ENCODE data around the gene PTPRN2.
"Not testable (repeated sequence)": the region's sequence is repeated elsewhere in the genome, so short reads cannot be mapped to it uniquely, and the experiment has no call there.

PTPRN2 gene

GRCh38 chr7:158516524-158516923 is 71.1 kb downstream of the PTPRN2 start:
- no peak for DNase-seq (ENCODE audit: low spot score)

- no peak for DNase-seq (ENCODE audit: low spot score)
Measured at GRCh38 chr7:158512869-158513268, 74.8 kb downstream of the PTPRN2 start.

DNA sequence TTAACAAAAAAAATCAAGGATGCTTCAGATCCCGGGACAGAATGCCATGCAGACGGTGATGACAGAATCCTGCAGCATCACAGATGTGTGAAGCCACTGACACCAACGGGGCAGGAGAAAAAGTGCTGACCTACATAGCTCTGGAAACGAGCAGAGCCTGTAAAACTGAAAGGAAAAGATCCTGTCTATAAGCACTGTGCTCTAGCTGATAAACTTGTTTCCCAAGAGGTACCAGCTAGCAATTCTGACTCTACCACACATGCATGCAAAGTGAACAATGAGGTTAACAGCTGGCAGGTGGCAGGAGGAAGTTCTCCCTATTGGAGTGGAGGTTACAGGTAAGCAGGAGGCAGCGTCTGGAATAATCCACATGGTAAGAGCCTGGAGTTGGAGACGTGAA is 75.6 kb downstream of the PTPRN2 start:
- no peak for DNase-seq (ENCODE audit: low spot score)

- no peak for DNase-seq (ENCODE audit: low spot score)
Measured at GRCh38 chr7:158508802-158509385, 78.7 kb downstream of the PTPRN2 start.

GRCh38 chr7:158508321-158508720 is 79.3 kb downstream of the PTPRN2 start:
- DNase-seq (ENCODE audit: low spot score) = not testable (repeated sequence)

DNA sequence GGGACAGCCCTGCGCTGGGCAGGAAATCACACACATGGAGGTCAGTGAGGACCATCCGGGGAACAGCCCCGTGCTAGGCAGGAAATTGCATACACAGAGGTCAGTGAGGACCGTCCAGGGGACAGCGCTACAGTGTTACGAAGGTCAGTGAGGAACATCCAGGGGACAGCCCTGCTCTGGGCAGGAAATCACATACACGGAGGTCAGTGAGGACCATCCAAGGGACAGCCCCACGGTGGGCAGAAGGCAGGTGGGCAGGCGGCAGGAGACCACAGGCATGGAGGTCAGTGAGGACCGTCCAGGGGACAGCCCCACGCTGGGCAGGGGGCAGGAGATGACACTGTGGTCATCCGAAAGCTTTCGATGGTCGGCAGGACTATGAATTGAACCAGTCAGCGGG is 79.7 kb downstream of the PTPRN2 start:
- DNase-seq (ENCODE audit: low spot score) = no peak

DNA sequence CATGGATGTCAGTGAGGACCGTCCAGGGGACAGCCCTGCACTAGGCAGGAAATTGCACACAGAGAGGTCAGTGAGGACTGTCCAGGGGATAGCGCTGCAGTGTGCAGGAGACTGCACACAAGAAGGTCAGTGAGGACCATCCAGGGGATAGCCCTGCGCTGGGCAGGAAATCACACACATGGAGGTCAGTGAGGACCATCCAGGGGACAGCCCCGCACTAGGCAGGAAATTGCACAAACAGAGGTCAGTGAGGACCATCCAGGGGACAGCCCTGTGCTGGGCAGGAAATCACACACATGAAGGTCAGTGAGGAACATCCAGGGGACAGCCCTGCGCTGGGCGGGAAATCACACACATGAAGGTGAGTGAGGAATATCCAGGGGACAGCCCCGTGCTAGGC is 80.4 kb downstream of the PTPRN2 start:
- not testable (repeated sequence) for DNase-seq (ENCODE audit: low spot score)

DNA sequence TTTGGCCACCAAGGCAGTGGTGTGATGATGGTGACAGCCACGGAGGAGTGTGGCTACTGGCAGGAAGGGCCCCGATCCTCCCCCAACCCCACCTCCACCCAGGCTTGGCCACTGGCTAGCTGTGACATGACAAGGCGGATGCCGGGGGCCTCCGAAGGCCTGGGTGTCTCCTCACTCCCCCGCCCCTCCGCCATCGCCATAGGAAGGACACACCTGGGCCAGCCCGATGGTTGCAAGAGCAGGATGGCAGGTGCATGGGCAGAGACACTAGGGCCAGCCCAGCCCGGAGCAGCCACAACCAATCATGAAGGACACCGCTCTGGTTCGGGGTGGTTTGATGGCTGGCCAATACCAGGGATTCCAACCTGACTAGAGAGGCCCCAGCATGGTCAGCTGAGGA is 81.0 kb downstream of the PTPRN2 start:
- DNase-seq (ENCODE audit: low spot score) = no peak

DNA sequence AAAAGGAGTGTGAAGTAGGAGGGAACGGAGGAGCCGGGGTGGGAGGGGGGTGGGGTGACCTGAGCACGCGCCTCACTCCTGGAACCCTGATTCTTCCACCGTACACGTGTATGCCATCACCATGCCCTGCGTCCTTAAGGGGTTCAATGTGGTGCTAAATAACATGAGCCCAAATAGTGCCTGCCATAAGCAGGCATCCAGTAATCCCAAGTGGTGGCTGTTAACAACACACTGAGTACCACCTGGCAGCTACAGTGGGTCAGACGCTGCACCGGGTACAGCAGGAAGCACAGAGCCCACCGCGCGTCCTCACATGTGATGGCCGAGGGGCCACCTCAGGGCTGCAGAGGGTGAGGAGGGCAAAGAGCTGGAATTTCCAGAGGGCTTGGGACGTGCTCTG is 81.9 kb downstream of the PTPRN2 start:
- DNase-seq (ENCODE audit: low spot score) = no peak

- no peak for DNase-seq (ENCODE audit: low spot score)
Measured at GRCh38 chr7:158502068-158502750, 85.4 kb downstream of the PTPRN2 start.

DNA sequence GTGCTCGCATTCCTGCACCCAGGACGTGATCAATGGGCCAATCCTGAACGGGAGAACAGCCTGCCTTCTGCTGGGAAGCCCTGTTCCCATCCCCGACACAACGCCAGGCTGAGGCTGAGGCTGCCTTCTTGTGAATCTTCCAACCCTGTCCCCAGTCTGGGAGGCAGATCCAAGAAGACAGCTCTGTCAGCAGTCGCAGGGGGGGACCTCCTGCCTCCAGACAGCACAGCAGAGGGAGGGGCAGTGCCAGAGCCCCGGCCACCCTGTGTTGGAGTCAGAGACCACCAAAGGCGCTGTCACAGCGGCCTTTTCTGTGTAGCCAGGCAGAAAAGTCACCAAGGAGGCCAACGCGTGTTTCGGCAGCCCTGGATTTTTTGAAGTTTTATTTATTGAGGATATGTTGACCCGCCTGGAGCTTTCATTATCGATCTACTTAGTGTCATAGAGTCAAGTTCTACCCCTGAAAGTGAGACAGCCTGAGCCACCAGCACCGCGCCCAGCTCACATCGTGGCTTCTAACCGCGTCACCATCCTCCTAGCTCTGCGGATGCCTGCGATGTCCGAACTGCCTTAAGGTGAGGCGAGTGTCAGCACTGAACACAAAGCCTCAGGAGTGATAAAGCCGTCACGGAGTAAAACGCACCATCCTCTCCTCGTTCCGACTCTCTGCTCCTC is 86.1 kb downstream of the PTPRN2 start:
- DNase-seq (ENCODE audit: low spot score) = no peak

DNA sequence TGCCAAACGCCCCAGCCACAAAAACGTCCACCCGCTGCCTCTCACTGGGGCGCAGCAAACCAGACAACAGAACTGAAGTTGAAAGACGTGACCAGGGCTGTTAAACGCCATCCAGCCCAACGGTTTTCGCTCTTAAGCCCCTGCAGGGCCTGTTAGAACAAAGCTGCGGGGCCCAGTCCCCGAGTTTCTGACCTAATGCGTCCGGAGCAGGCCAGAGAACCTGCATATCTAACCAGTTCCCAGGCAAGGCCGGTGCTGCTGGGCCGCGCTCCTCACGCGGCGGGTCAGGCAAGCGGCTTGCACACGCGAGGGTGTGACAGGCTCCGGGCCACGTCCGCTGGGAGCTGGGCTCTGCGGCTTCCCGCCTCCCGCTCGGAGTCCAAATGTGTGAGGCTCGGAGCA is 87.0 kb downstream of the PTPRN2 start:
- DNase-seq (ENCODE audit: low spot score) = no peak

DNA sequence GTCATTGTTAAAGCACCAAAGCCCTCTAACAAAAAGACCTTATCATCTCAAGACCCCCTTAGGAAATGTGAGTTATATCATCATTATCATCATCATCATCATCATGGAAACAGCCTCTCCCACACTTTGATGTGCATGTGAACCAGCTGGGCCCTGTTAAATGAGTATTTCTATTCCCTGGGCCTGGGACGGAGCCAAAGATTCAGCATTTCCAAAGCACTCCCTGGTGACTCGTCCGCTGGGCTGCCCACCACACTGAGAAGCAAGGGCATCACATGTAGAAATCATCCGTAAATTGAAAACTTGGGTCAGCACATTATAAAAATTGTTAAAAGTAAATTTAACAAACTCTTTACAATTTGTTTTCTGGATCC is 88.6 kb downstream of the PTPRN2 start:
- no peak for DNase-seq (ENCODE audit: low spot score)

- DNase-seq (ENCODE audit: low spot score) = no peak
Measured at GRCh38 chr7:158498443-158499081, 89.1 kb downstream of the PTPRN2 start.

- no peak for DNase-seq (ENCODE audit: low spot score)
Measured at GRCh38 chr7:158497627-158498026, 90.0 kb downstream of the PTPRN2 start.

DNA sequence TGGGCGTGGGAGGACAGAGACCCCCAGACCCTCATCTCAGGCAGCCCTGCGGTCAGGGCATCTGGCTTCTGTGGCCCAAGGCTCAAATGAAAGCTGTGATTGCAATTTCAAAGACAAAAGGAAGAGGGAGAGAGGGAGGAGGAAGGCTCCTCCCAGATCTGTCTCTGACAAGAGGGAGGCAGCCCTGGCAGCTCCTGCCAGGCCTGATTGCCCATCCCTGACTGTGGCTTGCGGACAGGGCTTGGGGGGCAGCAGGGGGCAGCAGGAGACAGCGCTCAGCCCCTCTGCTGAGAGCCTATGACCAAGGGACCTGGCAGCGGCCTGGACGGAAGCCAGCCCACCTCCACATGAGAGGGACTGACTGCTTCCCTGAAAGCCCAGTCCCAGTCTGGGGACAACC is 91.8 kb downstream of the PTPRN2 start:
- DNase-seq (ENCODE audit: low spot score) = peak; percentile 29

DNA sequence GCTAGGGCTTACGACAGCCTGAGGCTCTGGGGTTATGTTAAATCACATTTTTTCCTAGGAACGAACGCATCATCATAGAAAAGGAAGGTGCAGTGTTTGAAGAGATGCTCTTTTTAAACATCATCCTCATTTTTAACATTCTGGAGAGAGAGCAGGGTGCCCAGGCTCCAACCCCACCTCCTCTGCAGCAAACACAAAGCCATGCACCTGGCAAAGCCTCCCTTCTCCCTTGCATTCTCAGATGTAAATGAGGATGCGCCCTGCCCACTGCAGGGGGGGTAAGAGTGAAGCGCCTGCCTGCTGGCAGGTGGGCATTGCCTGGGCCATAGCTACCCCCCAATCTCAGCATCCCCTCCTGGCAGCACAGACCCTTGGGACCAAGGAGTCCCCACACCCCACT is 92.4 kb downstream of the PTPRN2 start:
- DNase-seq (ENCODE audit: low spot score) = no peak

GRCh38 chr7:158494643-158495042 is 93.0 kb downstream of the PTPRN2 start:
- DNase-seq (ENCODE audit: low spot score) = no peak

GRCh38 chr7:158494162-158494586 is 93.4 kb downstream of the PTPRN2 start:
- no peak for DNase-seq (ENCODE audit: low spot score)

GRCh38 chr7:158492367-158492764 is 95.3 kb downstream of the PTPRN2 start:
- DNase-seq (ENCODE audit: low spot score) = no peak

GRCh38 chr7:158491094-158491493 is 96.5 kb downstream of the PTPRN2 start:
- no peak for DNase-seq (ENCODE audit: low spot score)

GRCh38 chr7:158490171-158490782 is 97.3 kb downstream of the PTPRN2 start:
- no peak for DNase-seq (ENCODE audit: low spot score)
